A673 (cell line): Measurements from ENCODE around the gene ZBED2. TPM values are rescaled to one million over a fixed set of nuclear protein-coding genes. Genes with fewer than 3 reads are reported as not detected.

ENCODE experiments used
- BruUV-seq: library from RNA; stranded (reverse); fragments of 400-500 nt; replicated peaks from 2 replicates; lab custom pipeline; 2021; lab: Mats Ljungman, UMichigan
- CTCF ChIA-PET: fragments of 300-600 bp; sonication (Branson Sonifier 250); formaldehyde crosslinking; loops from one replicate; lab custom pipeline; 2022; ENCODE audit warnings: antibody characterized with exemption; lab: Charles Lee
- POLR2A ChIA-PET: fragments of 300-600 bp; sonication (Branson Sonifier 250); formaldehyde crosslinking; loops from one replicate; lab custom pipeline; 2022; ENCODE audit warnings: antibody characterized with exemption; ENCODE audit not compliant: low non-redundant PET; lab: Charles Lee
- DNase-seq: peaks from one replicate; pipeline ENCODE4 v3.0.0-alpha.2; 2015; ENCODE audit warnings: low spot score
- H3K27ac ChIP-seq: fragments of 200-600 bp; sonication (generic); 2 replicates; pipeline ENCODE4 v1.5.1; 2016; ENCODE audit warnings: mixed run types, low read depth, mild to moderate bottlenecking, mixed read lengths, antibody characterized with exemption, low read length; ENCODE audit not compliant: poor library complexity, severe bottlenecking
- H3K27me3 ChIP-seq: fragments of 200-600 bp; sonication (generic); replicated peaks from 2 replicates; pipeline ENCODE4 v1.6.1; 2017; ENCODE audit warnings: mixed run types, low read depth, mild to moderate bottlenecking, mixed read lengths, antibody characterized with exemption, low read length; ENCODE audit not compliant: insufficient read depth, poor library complexity
- H3K36me3 ChIP-seq: fragments of 200-600 bp; sonication (generic); 2 replicates; pipeline ENCODE4 v1.6.1; 2016; ENCODE audit warnings: mixed run types, mild to moderate bottlenecking, mixed read lengths, antibody characterized with exemption, low read length; ENCODE audit not compliant: insufficient read depth, poor library complexity, severe bottlenecking
- H3K4me1 ChIP-seq: fragments of 200-600 bp; sonication (generic); 2 replicates; pipeline ENCODE4 v1.6.1; 2017; ENCODE audit warnings: mixed run types, mild to moderate bottlenecking, mixed read lengths, antibody characterized with exemption, low read length; ENCODE audit not compliant: insufficient read depth, poor library complexity, severe bottlenecking
- H3K4me3 ChIP-seq: fragments of 200-600 bp; sonication (generic); 2 replicates; pipeline ENCODE4 v1.5.1; 2016; ENCODE audit warnings: low read depth, mixed run types, mild to moderate bottlenecking, mixed read lengths, low read length; ENCODE audit not compliant: poor library complexity, severe bottlenecking
- H3K9me3 ChIP-seq: fragments of 200-600 bp; sonication (generic); 2 replicates; pipeline ENCODE4 v1.6.1; 2016; ENCODE audit warnings: mixed run types, low read depth, mild to moderate bottlenecking, mixed read lengths, antibody characterized with exemption, low read length; ENCODE audit not compliant: poor library complexity, severe bottlenecking
- EZH2 ChIP-seq: fragments of 200-600 bp; sonication (generic); IDR thresholded peaks from 2 replicates; pipeline ENCODE4 v1.6.1; 2017; ENCODE audit warnings: borderline replicate concordance, low read depth, mild to moderate bottlenecking, mixed read lengths, antibody characterized with exemption, low read length; ENCODE audit not compliant: poor library complexity, severe bottlenecking
- intact Hi-C: fragments of 100-400 bp; cut with micrococcal nuclease; formaldehyde crosslinking; loops from one replicate; pipeline ENCODE4 v1.10.0; 2022; ENCODE audit not compliant: unreplicated experiment
- total RNA-seq: library from RNA; stranded (reverse); gene quantifications from 2 replicates; pipeline ENCODE4 v1.2.3, GENCODE V29; 2021
- TF ChIP-seq, protein P1 (sequence below): fragments of 300-800, 200-600 bp; sonication (generic); conservative IDR thresholded peaks from 2 replicates; pipeline ENCODE4 v1.5.1; 2017; ENCODE audit warnings: low read depth, mild to moderate bottlenecking, antibody characterized with exemption, low read length, moderate library complexity, mixed read lengths

Gene ZBED2
- total RNA-seq, 1 experiment from 2014 or later: not detected

DNA sequence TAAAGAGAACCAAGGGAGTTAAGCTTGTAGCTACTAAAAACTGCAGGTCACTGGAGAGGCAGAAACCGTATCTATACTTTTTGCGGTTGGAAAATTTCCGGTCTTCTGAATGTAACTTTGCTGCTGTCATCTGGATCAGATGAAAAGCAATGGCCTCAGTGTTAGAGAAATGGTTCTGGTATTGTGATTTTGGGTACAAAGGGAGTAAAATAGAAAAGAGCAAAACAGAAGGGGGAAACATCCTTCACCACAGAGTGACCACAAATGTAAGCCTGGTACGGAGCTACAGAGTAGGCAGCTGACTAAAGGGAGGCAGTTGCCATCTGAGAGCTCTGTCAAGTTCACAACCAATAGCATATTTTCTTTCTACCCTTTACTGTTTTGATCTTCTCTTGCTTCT, 47.5 kb downstream of the ZBED2 start:
- BruUV-seq: no TSS peak
- H3K36me3 ChIP-seq: no peaks in the 10 kb centered on the region
- TF ChIP-seq, protein P1, sequence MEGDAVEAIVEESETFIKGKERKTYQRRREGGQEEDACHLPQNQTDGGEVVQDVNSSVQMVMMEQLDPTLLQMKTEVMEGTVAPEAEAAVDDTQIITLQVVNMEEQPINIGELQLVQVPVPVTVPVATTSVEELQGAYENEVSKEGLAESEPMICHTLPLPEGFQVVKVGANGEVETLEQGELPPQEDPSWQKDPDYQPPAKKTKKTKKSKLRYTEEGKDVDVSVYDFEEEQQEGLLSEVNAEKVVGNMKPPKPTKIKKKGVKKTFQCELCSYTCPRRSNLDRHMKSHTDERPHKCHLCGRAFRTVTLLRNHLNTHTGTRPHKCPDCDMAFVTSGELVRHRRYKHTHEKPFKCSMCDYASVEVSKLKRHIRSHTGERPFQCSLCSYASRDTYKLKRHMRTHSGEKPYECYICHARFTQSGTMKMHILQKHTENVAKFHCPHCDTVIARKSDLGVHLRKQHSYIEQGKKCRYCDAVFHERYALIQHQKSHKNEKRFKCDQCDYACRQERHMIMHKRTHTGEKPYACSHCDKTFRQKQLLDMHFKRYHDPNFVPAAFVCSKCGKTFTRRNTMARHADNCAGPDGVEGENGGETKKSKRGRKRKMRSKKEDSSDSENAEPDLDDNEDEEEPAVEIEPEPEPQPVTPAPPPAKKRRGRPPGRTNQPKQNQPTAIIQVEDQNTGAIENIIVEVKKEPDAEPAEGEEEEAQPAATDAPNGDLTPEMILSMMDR: no peak
- no peak for TF ChIP-seq EZH2
- DNase-seq: no peak
- H3K27me3 ChIP-seq: no peaks in the 10 kb centered on the region
- H3K9me3 ChIP-seq: no peaks in the 10 kb centered on the region
- CTCF ChIA-PET: no interaction called here
- no peaks in the 10 kb centered on the region for H3K4me1 ChIP-seq
- H3K4me3 ChIP-seq: no peak overlapping the region
- no peak overlapping the region for H3K27ac ChIP-seq
- POLR2A ChIA-PET: no interaction called here
- intact Hi-C loops: no loop called here

DNA sequence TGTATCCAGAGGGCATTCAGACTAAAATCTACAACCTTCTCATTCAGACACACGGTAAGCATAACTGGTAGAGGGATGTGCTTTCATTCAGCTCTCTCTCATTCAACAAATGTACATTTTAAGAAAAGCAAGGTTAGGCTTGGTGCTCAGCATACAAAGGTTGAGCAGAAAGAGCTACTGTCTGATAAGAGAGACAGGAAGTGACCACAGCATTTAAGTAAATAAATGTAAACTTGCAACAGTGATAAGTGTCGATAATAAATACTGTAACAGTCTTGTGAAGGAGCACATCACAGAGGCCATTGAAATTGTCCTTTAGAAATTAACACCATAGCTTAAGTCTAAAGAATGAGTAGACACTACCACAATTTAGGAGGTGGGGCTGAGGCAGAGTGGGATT, 49.8 kb downstream of the ZBED2 start:
- no peak for TF ChIP-seq EZH2
- TF ChIP-seq, protein P1: no peak
- BruUV-seq: no TSS peak
- no peaks in the 10 kb centered on the region for H3K27me3 ChIP-seq
- no peaks in the 10 kb centered on the region for H3K36me3 ChIP-seq
- ChIA-PET CTCF (no interaction called here), POLR2A (no interaction called here)
- no peaks in the 10 kb centered on the region for H3K9me3 ChIP-seq
- no peak for DNase-seq
- no peaks in the 10 kb centered on the region for H3K4me1 ChIP-seq
- H3K27ac ChIP-seq: no peak overlapping the region
- H3K4me3 ChIP-seq: no peak overlapping the region
- intact Hi-C loops: no loop called here

Other genes starting within 250 kb of the ZBED2 start
- not detected in 2 replicates for gene CD96, start 53.1 kb downstream of the ZBED2 start, total RNA-seq
- 0.67 and 0.98 TPM in 2 replicates for gene PLCXD2, start 79.3 kb upstream of the ZBED2 start, total RNA-seq